Uterus (tissue), 4 donors: ENCODE measurements around the gene NEMP1. TPM values are rescaled to one million over a fixed set of nuclear protein-coding genes. Genes with fewer than 3 reads are reported as not detected.

Experiments used
- DNase-seq, 2 donors: peaks; one replicate each; pipeline ENCODE4 v3.0.0-alpha.2; 2019 to 2020
- H3K27ac ChIP-seq, 2 donors: fragments of 200-600 bp; sonication (generic); 1 replicate in 1 of 2; 2 replicates in 1 of 2; pipeline ENCODE4 v1.5.1; 2016 to 2018
- H3K27me3 ChIP-seq, 2 donors: fragments of 200-600 bp; sonication (generic); one replicate each; pipeline ENCODE4 v1.5.1; 2018 to 2019; ENCODE audit warnings: control low read depth in 1 of 2
- H3K36me3 ChIP-seq, 2 donors: fragments of 200-600 bp; sonication (generic); one replicate each; pipeline ENCODE4 v1.5.1; 2019; ENCODE audit warnings: control low read depth in 1 of 2
- H3K4me1 ChIP-seq, 2 donors: fragments of 200-600 bp; sonication (generic); one replicate each; pipeline ENCODE4 v1.5.1; 2018 to 2019; ENCODE audit warnings: control low read depth in 1 of 2
- H3K4me3 ChIP-seq, 2 donors: fragments of 200-600 bp; sonication (generic); 1 replicate in 1 of 2; 2 replicates in 1 of 2; pipeline ENCODE4 v1.5.1; 2018 to 2019; ENCODE audit warnings: mild to moderate bottlenecking in 1 of 2
- H3K9me3 ChIP-seq, 2 donors: fragments of 200-600 bp; sonication (generic); one replicate each; pipeline ENCODE4 v1.5.1; 2019; ENCODE audit warnings: control low read depth in 1 of 2
- CTCF ChIP-seq, 4 experiments: fragments of 200-600 bp in 2 of 4; fragments of 450-650 bp in 2 of 4; sonication (generic) in 2 of 4; IDR thresholded peaks; one replicate each; pipeline ENCODE4 v1.5.1; 2016 to 2019; ENCODE audit warnings: antibody characterized with exemption in 4 of 4, mild to moderate bottlenecking in 2 of 4, moderate library complexity in 1 of 4
- POLR2A ChIP-seq, 2 donors: fragments of 450-650 bp; IDR thresholded peaks; one replicate each; pipeline ENCODE4 v1.6.1; 2016; ENCODE audit warnings: antibody characterized with exemption in 2 of 2, mild to moderate bottlenecking in 1 of 2, moderate library complexity in 1 of 2
- intact Hi-C: fragments of 100-400 bp; cut with DNase I; formaldehyde crosslinking; loops from one replicate; pipeline ENCODE4 v1.15.1; 2023; ENCODE audit warnings: low total_unique reads
- total RNA-seq, 4 donors: library from RNA; depleted of rRNA in 3 of 4; stranded (reverse); fragments of >200 nt in 3 of 4; gene quantifications; one replicate each; pipeline versions ENCODE4 v1.1.0 to v1.2.4, GENCODE V29; 2014 to 2023
- donor health status: DM: yes; HTN: yes; CAD: no.

NEMP1 gene
- total RNA-seq, 4 donors from 2014 or later, result 1.5 to 18.0 (median 9.9) TPM

GRCh38 chr12:57095440-57095839, 16.8 kb upstream of the NEMP1 start:
- H3K36me3 ChIP-seq, result no peaks in the 10 kb centered on the region
- TF ChIP-seq CTCF (IDR thresholded peaks at IDR 0.05), result no peak
- no peak for TF ChIP-seq POLR2A (IDR thresholded peaks at IDR 0.05)
- intact Hi-C loops, result no loop called here
- H3K27me3 ChIP-seq, result no peaks in the 10 kb centered on the region
- H3K4me3 ChIP-seq, result no peak overlapping the region
- peaks cover 22 to 34% of the 10 kb centered on the region in 2 donors for H3K4me1 ChIP-seq
- DNase-seq, result no peak
- peak overlapping the region; percentile 96 to 99 for H3K27ac ChIP-seq
- H3K9me3 ChIP-seq, result no peaks in the 10 kb centered on the region

- no peak for DNase-seq
- H3K27ac ChIP-seq, result peak overlapping the region; percentile 96 to 99
- TF ChIP-seq POLR2A (IDR thresholded peaks at IDR 0.05) (no peak), CTCF (IDR thresholded peaks at IDR 0.05) (no peak)
- H3K36me3 ChIP-seq, result no peaks in the 10 kb centered on the region
- H3K27me3 ChIP-seq, result no peaks in the 10 kb centered on the region
- peaks cover 22 to 35% of the 10 kb centered on the region in 2 donors for H3K4me1 ChIP-seq
- H3K4me3 ChIP-seq, result no peak overlapping the region
- no peaks in the 10 kb centered on the region for H3K9me3 ChIP-seq
- intact Hi-C loops, result no loop called here
Measured at GRCh38 chr12:57094208-57095160, 15.9 kb upstream of the NEMP1 start.

GRCh38 chr12:57093415-57094207, 15.0 kb upstream of the NEMP1 start:
- DNase-seq, result peak; percentile 92 to 94
- Histone ChIP-seq H3K27ac (peak overlapping the region; percentile 96 to 99), H3K36me3 (no peaks in the 10 kb centered on the region), H3K27me3 (no peaks in the 10 kb centered on the region), H3K4me1 (peaks cover 22 to 35% of the 10 kb centered on the region in 2 donors), H3K4me3 (no peak overlapping the region), H3K9me3 (no peaks in the 10 kb centered on the region)
- intact Hi-C loops, result no loop called here
- TF ChIP-seq POLR2A (IDR thresholded peaks at IDR 0.05) (peak; percentile 16 to 29), CTCF (IDR thresholded peaks at IDR 0.05) (peak; percentile 13 to 47 (median 32))

- Histone ChIP-seq H3K36me3 (no peaks in the 10 kb centered on the region), H3K4me1 (peaks cover 22 to 35% of the 10 kb centered on the region in 2 donors), H3K9me3 (no peaks in the 10 kb centered on the region), H3K27ac (peak overlapping the region; percentile 96 to 99), H3K4me3 (no peak overlapping the region), H3K27me3 (no peaks in the 10 kb centered on the region)
- intact Hi-C loops, result no loop called here
- TF ChIP-seq CTCF (IDR thresholded peaks at IDR 0.05) (no peak), POLR2A (IDR thresholded peaks at IDR 0.05) (no peak)
- DNase-seq, result no peak
Measured at GRCh38 chr12:57092876-57093414, 14.4 kb upstream of the NEMP1 start.
